Measurements from ENCODE around the gene MTRF1.

GRCh38 chr13:41257535-41257934, 5.8 kb downstream of the MTRF1 start:
- TF ChIP-seq, protein P1, sequence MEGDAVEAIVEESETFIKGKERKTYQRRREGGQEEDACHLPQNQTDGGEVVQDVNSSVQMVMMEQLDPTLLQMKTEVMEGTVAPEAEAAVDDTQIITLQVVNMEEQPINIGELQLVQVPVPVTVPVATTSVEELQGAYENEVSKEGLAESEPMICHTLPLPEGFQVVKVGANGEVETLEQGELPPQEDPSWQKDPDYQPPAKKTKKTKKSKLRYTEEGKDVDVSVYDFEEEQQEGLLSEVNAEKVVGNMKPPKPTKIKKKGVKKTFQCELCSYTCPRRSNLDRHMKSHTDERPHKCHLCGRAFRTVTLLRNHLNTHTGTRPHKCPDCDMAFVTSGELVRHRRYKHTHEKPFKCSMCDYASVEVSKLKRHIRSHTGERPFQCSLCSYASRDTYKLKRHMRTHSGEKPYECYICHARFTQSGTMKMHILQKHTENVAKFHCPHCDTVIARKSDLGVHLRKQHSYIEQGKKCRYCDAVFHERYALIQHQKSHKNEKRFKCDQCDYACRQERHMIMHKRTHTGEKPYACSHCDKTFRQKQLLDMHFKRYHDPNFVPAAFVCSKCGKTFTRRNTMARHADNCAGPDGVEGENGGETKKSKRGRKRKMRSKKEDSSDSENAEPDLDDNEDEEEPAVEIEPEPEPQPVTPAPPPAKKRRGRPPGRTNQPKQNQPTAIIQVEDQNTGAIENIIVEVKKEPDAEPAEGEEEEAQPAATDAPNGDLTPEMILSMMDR (IDR thresholded peaks at IDR 0.05; ENCODE audit: insufficient read depth, low read depth, low read length) = no peak
- TF ChIP-seq EZH2 (IDR thresholded peaks at IDR 0.05; ENCODE audit: insufficient read depth, low read length) = no peak
